ENCODE data around the gene TMEM121.
A peak's percentile ranks its signal among the peaks of the same experiment; 100 is the strongest.

Gene TMEM121

DNA sequence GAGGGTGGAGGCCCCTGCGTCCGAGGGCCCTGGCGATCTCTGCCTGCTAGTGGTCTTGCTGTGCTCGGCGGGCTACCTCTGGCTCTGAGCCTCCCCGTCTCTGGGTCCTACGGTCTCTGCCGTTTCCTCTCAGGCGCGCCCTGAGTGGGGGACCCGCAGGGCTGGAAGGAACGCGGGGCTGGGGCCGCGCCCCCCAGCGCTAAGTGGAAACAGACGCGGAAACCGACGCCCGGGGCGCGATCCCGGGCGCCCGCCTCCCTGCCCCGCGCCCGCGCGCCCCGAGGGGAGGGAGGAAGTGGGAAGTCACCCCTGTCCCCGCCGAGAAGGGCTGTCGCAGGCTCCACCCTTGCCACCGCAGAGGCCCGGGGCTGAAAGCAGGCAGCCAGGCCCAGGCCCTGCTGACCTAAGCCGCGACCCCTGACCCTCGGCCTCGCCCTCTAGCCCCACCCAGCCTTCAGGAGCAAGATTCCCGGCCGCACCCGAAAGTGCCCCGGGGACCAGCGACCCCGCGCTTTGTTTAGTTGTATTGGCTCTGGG lies 38.9 kb upstream of the TMEM121 start:
- no peak for DNase-seq (ENCODE audit: low read depth)

GRCh38 chr14:105487986-105488777 lies 38.2 kb upstream of the TMEM121 start:
- DNase-seq (ENCODE audit: low read depth) = no peak

- DNase-seq (ENCODE audit: low read depth) = no peak
These were observed 37.4 kb upstream of the TMEM121 start for GRCh38 chr14:105488781-105489541.

DNA sequence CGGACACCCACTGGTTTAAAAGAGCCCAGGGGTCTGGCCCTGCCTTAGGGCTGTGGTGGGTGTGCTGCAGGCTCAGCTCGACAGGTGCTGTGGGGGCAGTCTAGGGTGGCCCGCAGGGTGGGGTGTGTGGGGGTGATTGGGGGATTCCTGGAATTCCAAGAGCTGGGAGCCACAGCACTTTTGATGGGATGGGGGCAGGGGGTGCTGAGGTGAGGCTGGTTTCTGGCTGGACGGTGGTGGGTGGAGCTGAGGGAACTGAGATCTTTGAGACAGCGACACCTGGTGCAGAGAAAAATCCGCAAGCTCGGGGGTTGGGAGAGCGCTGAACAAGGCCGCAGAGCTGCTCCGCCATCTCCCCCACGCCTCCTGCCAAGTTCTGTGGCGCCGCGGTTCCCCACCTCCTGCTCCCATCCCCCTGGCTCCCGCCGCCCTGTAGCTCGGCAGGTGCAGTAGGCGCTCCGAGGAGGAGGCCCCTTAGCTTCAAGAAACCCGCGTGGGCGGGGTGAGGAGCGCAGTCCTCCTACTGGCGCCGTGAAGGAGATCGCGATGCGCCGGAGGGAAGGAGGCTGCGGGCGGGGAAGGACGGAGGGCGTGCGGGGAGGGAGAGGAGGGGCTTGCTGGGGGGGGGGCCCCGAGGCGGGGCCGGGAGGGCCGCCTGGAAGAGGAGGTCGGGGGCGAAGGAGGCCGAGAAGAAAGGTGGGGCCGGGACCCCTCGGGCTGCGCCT lies 36.7 kb upstream of the TMEM121 start:
- DNase-seq (ENCODE audit: low read depth) = peak; percentile 44

DNA sequence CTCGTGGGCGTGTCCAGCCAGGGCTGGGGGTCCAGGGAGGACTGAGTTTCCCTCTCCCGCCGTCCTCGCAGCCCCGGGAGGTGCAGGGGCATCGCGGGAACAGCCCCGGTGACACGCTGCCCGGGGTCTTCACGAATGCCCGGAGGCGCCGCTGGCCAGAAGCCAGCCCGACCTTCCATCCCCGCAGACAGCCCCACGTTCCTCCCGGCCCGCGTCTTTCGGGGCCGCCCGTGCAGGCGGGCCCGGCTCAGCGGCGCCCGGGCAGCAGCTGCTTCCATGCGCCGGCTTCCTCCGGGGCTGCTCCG lies 36.2 kb upstream of the TMEM121 start:
- no peak for DNase-seq (ENCODE audit: low read depth)

- peak; percentile 96 for DNase-seq (ENCODE audit: low read depth)
These were observed 35.6 kb upstream of the TMEM121 start, which contains the start of gene TEDC1 for GRCh38 chr14:105490572-105491365. TEDC1 (plus strand) TSS chr14:105491246; CDS start chr14:105491376, 130 bp downstream.

- DNase-seq (ENCODE audit: low read depth) = peak; percentile 84
These were observed 34.9 kb upstream of the TMEM121 start for GRCh38 chr14:105491366-105491973.

DNA sequence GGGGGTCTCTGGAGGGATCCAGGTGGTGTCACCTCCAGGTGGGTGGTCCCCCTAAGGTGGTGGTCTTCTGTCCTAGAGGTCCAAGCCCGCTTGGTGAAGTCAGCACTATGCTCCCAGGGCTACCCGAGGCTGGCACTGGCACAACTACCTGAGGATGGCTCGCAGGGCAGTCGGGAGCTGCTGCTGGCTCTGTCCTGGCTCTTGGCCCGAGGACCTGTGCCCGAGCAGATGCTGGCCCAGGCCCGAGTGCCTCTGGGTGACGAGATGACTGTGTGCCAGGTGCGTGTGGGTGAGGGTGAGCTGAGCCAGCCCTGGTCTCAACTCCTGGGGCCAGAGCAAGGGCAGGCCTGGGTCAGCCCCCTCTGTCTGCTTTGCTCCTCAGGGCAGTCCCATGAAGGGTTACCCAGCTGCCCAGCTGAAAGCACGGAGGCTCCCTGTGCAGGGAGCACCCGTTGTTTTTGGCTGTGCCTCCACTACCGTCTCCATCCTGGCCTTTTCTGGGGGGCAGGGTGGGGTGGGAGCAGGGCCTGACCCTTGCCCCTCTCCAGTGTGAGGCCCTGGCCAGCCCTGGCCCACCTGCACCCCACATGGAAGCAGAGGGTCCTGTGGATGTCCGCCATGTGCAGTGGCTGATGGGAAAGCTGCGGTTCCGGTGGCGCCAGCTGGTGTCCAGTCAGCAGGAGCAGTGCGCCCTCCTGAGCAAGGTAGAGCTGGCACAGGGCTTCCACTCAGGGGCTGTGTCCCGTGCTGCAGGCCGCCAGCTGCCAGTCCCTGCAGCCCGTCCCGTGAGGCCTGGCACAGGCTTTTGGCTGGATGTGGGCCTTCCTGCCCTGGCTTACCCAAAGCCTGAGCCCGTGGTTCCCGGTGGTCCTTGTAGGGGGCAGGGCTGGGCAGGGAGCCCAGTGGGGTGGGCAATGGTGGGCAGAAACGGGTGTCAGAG lies 34.1 kb upstream of the TMEM121 start:
- DNase-seq (ENCODE audit: low read depth) = no peak

GRCh38 chr14:105492971-105493871 lies 33.2 kb upstream of the TMEM121 start:
- no peak for DNase-seq (ENCODE audit: low read depth)

GRCh38 chr14:105493921-105494605 lies 32.3 kb upstream of the TMEM121 start:
- DNase-seq (ENCODE audit: low read depth) = no peak

DNA sequence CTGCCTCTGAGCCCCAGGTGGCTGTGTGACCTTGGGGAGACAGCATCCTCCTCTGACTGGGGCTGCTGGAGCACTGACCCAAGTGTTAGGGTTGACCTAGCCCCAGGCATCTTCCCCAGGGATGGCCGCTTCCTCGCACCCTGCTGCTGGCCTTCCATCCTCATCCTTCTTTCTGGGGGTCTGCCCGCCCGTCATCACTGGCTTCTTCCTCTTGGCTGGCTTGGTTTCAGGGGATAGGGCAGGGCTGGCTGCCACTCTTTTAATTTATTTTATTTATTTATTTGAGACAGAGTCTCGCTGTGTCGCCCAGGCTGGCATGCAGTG lies 31.8 kb upstream of the TMEM121 start:
- DNase-seq (ENCODE audit: low read depth) = no peak

DNA sequence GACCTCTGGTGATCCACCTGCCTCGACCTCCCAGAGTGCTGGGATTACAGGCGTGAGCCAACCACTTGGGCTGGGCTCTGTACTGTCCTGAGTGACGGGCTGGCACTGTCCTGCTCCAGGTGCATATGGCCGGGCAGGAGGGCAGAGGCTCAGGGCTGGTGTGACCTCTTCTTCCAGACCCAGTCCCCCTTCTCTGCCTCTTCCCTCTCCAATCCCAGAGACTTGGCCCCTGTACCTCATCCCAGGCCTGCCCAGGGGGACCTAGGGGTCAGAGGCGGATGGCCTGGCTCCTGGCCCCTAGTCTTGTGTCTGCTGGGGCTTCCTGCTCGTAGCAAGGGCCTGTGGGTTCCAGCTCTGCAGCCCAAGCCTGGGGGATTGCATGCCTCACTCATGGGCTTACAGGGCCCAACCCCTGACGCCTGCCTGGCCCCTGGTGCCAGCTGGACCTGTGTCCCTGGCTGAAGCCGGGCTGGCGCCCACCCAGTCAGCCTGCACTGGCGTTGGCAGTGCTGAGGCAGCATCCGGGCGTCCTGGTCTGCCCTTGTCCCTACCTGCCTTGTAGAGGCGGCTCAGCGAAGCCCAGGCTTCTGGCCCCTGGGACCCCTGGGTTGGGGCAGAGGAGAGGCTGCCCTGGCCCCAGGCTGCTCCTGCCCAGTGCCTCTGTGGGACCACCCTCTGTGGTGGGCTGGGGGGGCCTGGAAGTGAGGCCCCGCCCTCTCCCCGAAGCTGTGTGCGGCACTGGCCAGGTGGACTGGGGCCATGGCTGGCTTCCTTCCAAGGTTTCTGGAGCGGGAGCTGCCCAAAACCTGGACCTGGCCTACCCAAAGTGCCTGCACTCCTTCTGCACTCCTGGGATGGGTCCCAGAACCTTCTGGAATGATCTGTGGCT lies 31.0 kb upstream of the TMEM121 start:
- no peak for DNase-seq (ENCODE audit: low read depth)

- DNase-seq (ENCODE audit: low read depth) = no peak
These were observed 30.2 kb upstream of the TMEM121 start for GRCh38 chr14:105495990-105496830.

DNA sequence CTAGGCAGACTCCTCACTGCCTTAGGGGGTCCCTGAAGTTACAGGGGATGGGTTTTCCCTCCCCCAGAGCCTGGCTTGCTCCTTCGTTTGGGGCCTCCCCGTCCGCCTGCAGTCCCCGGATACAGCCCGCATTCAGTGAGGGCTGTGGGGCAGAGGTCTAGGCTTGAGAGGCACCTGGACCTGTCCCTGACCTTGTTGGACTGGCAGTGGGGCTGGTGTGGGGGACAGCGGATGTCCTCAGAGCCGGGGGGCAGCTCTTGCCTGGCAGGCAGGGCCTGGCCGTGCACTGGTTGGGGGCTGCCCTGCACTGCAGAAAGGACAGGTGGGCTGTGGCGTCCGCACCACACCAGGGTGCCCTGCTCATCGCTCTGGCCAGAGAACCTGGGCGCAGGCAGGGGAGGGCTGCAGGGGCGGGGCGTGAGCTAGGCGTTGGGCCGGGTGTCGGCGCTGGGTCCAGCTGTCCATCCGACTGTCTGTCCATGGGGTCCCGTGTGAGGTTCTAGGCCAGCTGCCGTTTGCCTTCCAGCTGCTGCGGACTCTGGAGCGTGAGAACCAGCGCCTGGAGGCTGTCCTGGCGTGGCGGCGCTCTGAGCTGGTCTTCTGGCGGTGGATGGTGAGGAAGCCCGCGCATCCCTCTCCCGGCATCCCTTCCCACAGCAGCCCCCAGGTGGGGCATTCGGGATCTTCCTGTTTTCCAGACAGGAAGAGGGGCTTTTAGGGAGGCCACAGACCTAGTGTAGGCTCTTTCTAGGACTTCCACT lies 29.4 kb upstream of the TMEM121 start:
- no peak for DNase-seq (ENCODE audit: low read depth)

DNA sequence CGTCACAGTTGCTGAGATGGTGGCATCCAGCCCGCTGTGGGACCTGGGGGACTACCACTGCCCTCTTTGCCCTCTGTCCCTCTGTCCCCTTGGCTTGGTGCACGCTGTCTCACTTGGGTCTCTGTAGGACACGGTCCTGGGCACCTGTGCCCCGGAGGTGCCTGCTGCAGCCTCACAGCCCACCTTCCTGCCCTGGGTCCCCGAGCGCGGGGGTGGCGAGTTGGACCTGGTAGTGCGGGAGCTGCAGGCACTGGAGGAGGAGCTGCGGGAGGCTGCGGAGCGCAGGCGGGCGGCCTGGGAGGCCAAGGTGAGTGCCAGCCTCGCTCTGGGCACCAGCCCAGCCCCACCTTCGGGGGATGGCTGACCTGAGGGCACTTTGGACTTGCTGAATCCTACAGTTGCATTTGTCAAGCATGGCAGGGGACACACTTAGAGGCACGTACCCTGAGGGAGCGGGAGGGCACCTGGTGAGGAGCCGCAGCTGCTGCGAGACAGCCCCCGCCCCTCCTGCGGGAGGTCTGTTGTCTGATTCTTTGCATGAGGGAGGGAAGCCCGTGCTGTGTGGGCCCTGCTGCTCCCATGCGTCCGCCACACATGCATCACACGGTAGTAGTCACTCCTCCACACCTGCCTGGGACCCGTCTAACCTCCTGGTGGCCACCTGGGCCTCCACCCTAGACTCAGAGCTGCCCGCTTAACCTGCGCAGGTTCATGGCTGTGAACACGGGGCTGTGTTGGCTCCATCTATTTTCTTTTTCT lies 28.5 kb upstream of the TMEM121 start:
- DNase-seq (ENCODE audit: low read depth) = no peak

Data from stimulated activated CD8-positive, alpha-beta memory T cell treated with anti-CD3 and anti-CD28 coated beads, Interleukin-15, amount 100 ng/mL, for 24 hours (primary cell).